ENCODE data around the gene NUDT3.
"Not testable (repeated sequence)": the region's sequence is repeated elsewhere in the genome, so short reads cannot be mapped to it uniquely, and the experiment has no call there.

The NUDT3 gene

DNA sequence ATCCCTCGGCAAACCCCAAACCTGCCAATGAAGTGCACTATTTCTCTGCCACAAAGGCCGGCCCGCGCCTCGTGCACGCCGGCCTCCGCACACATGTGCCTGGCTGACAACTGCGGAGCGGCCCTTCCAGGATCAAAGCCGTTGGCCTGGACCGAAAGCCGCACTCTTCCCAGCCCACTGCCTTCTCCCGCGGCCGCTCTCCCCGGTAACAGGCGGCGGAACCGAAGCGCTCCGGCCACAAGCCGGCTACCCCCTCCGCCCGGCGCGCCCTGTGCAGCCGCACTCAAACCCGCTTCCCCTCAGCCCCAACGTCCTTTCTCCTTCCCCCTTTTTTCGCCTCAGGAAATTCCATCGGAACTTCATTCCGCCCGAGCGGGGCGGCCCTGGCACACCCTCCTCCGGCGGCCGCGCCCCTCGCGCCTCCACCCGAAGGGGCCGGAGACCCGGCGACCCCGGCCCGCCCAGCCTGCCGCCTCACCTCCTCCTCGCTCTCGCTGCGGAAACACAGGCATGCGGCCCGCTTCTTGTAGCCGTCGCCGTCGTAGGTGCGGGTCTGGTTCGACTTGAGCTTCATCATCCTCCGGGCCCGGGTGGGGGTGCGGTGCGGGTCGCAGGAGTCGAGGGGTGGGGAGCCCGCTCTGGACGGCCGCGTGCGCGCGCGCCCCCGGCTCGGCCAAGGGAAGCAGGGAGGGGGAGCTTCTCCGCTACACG, 528 bp downstream of the NUDT3 start:
- peak; percentile 75 for DNase-seq

DNA sequence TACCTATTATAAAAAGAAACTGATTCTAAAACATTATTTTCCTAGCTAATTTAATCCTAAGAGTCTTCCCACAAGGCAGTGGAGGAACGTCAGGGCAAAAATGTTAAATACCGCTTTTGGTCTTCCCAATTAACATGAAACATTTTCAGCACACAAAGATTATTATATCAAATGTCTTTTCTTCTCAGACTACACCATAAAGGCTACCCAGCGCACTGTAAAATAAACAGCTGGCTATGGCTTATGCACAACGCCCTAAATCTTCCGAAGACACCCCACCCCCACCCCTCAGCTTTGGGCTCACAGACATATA, 1.0 kb downstream of the NUDT3 start:
- DNase-seq: no peak

DNA sequence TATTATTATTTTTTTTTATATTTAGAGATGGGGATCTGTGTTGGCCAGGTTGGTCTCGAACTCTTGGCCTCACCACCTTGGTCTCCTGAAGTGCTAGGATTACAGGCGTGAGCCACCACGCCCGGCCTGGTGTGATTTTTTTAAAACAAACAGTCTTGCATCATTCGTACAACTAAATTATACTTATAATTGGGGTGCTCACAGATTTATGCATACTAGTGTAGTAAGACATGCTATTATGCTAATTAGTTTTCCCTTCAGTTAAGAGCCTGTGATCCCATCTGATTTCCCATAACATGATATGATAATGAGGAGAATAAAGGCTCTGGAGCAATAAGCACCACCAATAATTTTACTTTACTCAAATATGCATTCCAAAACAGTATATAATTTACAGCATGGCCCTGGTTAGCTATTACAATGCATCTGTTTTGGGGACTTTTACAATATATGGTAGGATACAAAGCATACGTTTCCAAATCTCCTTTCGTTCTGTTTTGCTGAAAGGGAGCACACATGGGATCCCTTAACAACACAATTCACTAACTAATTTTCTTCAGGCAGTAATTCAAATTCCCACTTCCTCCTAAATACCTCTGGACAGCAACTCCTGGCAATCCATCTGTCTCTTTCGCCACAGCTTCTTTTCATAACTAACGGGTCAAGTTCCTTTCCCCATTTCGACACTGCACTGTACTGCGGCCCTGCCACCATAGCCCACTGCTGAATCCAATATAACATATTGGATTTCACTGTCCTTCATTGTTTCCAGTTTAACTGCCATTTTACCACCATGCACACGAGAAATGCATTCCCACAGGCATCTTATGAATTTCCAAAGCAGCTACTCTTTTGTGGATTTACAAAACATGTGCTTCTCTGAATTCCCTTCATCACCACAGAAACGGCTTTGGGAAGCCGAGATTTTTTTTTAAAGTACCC, 1.7 kb downstream of the NUDT3 start:
- peak; percentile 51 for DNase-seq

DNA sequence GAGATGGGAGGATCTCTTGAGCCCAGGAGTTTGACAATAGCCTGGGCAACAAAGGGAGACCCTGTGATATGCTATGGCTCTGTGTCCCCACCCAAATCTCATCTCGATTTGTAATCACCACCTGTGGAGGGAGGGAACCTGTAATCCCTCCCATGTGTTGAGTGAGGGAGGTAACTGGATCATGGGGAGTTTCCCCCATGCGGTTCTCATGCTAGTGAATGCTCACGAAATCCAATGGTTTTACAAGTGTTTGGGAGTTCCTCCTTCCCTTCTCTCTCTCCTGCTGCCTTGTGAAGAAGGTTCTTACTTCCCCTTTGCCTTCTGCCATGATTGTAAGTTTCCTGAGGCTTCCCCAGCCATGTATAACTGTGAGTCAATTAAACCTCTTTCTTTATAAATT, 3.4 kb downstream of the NUDT3 start:
- no peak for DNase-seq

DNA sequence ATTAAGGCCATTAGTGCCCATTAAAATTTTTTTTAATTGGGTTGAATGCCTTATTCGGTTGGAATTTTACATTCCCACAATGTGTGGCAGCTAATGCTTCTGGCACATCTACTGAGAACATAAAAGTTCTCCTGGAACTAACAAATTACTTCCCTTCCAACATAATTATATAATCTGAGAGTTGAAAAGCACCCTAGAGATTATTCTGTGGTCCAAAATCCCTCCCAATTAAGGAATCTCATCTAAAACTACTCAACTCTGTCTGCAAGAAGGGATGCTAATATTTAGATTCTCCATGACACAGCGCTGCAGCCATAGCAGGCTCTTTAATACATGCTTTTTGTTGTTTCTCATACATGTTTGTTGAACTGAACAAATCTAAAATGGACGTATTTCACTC, 4.0 kb downstream of the NUDT3 start:
- DNase-seq: no peak

DNA sequence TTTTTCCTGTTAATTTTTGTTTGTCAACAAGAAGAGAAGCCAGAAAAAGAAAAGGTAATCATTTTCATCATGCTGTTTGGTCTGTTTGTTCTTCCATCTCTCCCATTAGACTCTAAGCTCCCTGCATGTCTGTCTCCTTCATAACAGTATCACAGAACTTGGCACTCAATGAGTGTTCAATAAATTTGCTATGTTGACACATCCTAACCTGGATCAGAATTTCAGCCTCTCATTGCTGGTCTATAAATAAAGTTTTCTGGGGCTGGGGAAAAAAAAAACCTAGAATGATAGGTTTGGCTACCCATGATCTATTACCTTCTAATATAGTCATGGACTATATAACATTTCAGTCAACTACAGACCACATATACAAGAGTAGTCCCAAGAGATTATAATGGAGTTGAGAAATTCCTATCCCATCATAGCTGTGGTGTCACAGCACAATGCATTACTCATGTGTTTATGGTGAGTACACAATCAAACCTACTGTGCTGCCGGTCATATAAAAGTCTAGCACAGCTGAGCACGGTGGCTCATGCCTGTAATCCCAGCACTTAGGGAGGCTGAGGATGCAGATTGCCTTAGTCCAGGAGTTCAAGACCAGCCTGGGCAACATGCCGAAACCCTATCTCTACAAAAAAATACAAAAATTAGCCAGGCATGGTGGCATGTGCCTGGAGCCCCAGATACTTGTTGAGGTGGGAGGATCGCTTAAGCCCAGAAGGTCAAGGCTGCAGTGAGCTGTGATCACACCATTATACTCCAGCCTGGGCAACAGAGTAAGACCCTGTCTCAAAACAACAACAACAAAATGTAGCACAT, 5.9 kb downstream of the NUDT3 start:
- DNase-seq: no peak

DNA sequence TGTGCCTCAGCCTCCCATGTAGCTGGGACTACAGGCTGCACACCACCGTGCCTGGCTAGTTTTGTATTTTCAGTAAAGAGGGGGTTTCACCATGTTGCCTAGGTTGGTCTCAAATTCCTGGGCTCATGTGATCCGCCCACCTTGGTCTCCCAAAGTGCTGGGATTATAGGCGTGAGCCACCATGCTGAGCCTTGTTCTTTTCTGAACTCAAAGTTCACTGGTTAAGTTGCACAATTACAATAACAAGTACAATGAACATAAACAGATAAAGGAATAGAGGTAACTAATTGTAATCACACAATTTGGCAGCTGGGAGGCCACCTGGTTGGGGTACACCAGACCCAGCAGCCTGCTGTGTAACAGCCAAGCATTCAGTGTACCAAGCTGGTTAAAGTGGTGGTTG, 6.7 kb downstream of the NUDT3 start:
- DNase-seq: no peak

DNA sequence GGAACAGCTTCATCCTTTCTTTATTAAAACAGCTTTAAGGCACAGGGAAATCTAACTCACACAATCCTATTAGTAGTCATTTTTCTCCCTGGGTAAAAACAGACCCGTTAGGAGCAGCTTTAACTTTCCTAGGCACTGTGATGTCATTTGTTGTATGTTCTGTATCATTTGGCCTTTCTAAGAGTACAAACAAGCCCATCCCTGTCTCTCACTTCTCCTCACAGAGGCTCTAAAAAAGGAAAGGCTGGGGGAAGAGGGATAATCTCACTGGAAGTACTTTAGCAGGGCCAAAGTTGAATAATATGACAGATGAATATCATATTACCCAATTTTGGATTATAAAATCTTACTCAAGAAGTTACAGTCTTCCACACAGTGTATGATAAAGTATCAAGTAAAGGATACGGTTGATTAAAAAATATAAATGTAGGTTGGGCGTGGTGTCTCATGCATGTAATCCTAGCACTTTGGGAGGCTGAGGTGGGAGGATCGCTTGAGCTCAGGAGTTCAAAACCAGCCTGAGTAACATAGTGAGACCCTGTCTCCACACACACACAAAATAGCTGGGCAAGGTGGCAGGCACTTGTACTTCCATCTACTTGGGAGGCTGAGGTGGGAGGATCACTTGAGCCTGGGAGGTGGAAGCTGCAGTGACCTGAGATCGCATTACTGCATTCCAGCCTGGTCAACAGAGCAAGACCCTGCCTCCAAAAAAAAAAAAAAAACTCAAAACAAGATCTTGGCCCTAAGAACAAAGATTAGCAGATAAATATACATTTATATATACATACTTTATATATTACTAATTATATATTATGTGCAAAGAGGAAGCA, 7.9 kb downstream of the NUDT3 start:
- no peak for DNase-seq

DNA sequence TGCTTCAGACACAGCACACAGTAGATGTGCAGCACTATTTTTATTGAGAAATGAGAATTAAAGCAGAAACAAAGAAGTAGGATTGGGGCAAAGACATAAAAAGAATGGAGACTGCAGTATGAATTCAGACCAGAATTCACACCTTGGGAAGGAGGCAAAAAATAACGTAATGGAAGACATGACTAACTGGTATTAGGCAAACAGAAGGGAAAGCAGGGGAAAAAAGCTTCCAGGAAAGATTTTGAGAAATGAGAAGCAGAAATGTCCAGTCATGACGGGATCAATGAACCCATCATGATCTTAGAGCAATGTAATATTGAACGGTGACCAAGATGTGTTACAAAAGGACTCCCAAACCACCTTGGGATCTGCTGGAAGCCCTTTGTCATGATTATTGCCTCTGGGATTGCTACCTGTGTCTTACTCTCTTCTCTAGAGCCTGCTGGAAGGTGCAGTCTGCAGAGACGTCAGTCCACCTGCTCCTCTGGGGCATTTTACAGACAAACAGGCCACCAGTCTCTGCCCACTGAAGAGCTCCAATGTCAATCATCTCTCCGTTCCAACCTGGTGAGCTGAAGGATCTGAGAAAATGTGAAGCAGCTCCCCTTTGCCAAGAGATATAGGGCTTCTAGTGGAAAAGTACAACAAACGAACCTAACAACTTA, 8.7 kb downstream of the NUDT3 start:
- no peak for DNase-seq

DNA sequence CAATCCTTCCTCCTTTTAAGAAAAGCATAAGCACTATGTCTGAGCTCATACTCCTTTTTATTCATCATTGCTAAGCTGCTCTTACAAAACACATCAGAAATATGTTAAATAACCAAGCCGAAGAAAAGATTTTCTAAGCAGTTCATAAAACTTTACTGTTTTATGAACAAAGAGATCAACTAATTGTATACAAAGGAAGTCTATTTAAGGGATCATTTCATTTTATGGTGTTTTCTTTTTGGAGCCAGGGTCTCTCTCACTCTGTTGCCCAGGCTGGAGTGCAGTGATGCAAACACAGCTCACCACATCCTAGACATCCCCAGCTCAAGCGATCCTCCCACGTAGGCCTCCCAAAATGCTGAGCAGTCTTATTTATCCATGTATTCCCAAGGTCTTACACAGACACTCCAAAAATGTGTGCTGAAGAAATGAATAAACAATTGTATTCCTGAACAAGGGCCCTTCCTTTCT, 9.3 kb downstream of the NUDT3 start:
- DNase-seq: peak; percentile 33

DNA sequence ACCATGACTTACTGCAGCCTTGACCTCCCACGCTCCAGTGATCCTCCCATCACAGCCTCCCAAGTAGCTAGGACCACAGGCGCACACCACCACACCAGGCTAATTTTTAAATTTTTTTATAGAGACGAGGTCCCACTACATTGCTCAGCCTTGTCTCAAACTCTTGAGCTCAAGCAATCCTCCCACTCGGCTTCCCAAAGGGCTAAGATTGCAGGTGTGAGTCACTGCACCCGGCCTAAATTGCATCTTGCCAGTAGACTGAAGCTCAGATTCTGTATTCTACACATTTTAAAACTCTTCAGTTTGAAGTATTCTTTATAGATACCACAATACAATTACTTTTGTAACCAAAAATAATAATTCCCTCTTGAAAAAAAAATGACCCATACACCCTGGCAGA, 11.4 kb downstream of the NUDT3 start:
- DNase-seq: no peak

DNA sequence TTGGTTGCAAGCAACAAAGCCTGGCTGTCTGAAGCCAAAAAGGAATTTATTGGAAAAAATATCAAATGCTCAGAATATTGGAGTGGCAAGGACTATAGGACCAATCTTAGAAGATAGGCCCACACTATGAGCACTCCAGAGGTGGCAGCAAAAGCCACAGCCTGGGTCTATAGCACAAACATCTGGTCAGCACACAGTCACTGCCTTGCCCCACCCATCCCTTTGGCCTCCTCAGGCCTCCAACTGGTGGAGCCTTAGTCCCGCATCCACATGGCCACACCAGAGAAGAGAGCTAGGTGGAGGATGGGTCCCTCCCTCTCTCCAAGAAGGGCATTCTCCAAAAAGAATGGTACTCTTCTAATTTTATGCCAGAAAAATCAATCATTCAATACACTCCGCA, 14.0 kb downstream of the NUDT3 start:
- DNase-seq: no peak

DNA sequence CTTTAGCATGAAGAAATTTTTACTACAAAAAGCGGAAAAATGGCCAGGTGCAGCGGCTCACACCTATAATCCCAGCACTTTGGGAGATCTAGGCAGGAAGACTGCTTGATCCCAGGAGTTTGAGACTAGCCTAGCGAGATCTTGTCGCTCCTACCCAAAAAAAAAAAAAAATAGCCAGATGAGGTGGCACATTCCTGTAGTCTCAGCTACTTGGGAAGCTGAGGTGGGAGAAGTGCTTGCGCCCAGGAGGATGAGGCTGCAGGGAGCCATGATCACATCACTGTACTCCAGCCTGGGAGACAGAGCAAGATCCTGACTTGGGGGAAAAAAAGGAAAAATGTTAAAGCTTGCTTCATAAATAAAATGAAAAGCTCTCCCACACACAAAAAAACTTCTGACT, 14.5 kb downstream of the NUDT3 start:
- no peak for DNase-seq

DNA sequence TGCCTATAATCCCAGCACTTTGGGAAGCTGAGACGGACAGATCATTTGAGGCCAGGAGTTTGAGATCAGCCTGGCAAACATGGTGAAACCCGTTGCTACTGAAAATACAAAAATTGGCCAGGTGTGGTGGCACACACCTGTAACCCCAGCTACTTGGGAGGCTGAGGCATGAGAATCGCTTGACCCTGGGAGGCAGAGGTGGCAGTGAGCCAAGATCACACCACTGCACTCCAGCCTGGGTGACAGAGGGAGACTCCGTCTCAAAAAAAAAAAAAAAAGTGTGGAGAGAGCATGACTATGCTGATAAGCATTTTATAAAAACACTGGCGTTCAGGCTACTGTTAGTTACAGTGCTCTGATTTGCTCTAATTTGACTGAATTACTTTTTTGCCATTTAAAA, 14.9 kb downstream of the NUDT3 start:
- not testable (repeated sequence) for DNase-seq

DNA sequence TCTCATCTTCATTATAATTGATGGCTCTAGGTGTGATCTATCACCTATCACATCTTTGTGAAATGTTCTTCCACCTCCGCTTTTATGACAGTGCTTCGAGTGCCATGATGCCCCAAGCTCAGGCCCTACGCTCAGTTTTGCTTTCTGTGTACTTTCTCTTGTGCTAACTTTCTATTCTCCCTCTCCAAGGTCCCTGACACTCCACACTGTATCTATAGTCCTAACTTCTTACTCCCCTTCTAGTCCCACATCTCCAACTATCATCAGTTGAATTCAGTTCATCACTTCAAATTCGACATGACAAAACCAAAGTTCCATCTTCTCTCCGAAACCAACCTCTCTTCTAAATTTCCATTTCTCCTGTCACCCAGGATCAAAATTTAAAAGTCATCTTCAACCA, 16.6 kb downstream of the NUDT3 start:
- DNase-seq: no peak

DNA sequence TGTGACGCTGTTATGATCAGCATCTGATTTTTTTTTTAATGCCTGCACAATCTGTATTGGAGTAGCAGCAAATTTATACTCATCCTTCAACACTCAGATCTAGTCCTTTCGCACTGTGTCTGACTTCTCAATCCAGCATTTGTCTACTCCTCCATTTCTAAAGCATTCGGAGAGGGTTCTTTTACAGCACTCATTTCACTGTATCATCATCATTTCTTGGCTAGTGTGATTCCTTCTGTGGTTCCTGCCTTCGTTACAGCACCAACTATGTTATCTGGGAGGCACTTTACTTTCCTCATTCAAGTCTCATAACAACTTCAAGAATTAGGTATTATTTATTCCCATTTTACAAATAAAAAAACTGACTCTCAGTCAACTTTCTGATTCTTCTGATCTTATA, 18.0 kb downstream of the NUDT3 start:
- DNase-seq: no peak

DNA sequence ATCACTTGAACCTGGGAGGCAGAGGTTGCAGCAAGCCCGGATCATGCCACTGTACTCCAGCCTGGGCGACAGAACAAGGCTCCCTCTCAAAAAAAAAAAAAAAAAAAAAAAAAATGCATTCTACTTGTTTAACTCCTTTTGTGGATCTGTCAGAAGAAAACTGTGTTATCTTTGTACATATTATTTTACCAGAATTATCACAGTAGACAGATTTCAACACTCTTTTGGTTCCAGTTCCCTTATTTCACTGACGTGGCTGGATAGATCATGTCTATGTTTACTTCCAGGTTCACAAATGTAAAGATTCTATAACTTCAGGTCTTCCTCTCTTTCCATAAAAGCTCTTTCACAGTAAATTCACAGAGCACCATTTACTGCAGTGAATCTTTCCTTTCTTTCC, 18.4 kb downstream of the NUDT3 start:
- no peak for DNase-seq

DNA sequence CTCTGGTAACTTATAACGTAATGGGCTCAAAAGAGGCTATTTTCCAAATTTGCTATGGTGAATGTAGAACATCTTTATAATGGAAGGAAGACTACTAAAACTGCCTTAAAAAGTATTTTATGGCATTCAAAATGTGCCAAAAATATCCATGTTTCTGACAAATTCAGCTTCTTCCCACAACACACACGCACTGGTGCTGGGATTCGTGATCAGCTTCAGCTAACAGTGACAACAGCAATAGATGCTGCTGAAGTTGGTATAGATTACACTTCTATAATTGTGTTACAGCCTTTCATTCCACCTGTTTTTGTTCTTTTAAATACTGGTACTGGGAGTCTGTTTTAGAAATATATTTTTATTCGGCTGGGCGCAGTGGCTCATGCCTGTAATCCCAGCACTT, 19.0 kb downstream of the NUDT3 start:
- no peak for DNase-seq

DNA sequence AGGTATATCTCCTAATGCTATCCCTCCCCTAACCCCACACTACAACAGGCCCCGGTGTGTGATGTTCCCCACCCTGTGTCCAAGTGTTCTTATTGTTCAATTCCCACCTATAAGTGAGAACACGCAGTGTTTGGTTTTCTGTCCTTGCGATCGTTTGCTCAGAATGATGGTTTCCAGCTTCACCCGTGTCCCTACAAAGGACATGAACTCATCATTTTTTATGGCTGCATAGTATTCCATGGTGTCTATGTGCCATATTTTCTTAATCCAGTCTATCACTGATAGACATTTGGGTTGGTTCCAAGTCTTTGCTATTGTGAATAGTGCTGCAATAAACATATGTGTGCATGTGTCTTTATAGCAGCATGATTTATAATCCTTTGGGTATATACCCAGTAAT, 20.6 kb downstream of the NUDT3 start:
- DNase-seq: not testable (repeated sequence)

DNA sequence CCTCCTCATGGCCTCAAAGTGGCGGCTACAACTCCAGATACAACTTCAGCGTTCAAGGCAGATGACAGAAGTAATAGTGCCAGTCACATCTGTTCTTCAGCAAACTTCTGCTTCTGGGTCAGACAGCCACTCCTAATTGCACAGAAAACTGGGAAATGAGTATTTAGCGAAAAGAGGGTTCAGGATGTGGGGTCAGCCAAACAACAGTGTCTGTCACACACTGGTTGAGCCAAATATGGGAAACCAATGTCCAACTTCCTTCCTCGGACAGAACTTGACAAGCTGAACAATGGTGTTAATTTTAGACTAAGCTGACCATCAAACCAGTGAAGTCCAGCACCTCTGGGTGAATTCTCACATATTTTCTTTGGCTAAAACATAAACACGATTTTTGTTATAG, 22.1 kb downstream of the NUDT3 start:
- peak; percentile 30 for DNase-seq

DNA sequence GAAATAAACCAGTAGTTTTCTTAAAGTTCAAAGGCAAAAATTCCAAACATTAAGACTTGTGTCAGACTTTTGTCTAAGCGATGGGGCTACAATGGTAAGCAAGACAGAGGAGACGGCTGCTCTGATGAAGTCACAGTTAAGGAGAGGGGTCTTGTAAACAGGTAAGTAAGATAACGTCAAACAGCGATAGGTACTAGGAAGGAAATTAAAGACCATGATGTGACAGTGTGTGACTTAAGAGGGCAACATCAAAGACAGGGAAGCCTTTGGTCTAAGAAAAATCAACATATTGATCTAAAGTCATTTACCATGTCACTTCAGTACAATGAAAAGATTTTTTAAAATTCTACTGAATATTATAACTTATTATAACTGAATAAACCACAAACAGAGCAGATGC, 23.1 kb downstream of the NUDT3 start:
- DNase-seq: no peak

DNA sequence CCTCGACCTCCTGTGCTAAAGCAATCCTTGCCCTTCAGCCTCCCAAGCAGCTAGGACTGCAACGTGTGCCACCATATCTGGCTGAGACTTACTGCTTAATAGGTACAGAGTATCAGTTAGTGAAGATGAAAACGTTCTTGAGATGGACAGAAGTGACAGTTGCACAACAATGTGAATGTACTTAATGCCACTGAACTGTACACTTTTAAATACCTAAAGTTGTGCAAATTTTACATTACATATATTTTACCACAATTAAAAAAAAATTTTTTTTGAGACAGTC, 25.9 kb downstream of the NUDT3 start:
- no peak for DNase-seq
